ENCODE results near the gene RALGPS1.

The RALGPS1 gene

DNA sequence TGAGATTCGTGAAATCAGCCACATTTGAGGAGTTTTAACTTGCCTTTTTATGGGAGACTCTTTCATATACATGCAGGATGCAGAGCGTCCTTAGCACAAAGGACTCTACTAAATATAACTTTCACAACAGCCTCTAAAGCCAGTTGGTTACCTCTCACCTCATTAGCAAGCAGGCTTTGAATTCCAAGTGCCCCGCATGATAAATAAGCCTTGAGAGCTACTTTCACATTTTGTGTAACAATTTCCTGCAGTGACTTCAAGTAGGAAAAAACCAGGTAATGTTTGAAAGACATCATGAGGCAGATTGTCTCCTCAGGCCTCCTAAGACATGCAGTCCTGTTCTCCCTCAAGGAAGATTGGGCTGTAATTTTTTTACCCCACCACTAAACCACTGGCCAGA, 50.5 kb downstream of the RALGPS1 start:
- Histone ChIP-seq H2AFZ (ENCODE audit: low read depth, low read length) (no peak overlapping the region), H3K4me2 (ENCODE audit: low read length) (no peak overlapping the region), H3K4me3 (ENCODE audit: low read length) (no peak overlapping the region), H3K27me3 (ENCODE audit: low read depth, low read length) (no peaks in the 10 kb centered on the region), H3K36me3 (replicated peaks; ENCODE audit: low read depth, low read length) (no peaks in the 10 kb centered on the region), H3K4me1 (ENCODE audit: low read length) (no peaks in the 10 kb centered on the region), H4K20me1 (ENCODE audit: insufficient read depth, low read length) (no peaks in the 10 kb centered on the region), H3K27ac (ENCODE audit: low read length) (no peak overlapping the region), H3K79me2 (ENCODE audit: low read length) (no peaks in the 10 kb centered on the region), H3K9me3 (ENCODE audit: insufficient read depth, low read length) (no peaks in the 10 kb centered on the region), H3K9ac (ENCODE audit: low read length) (no peak overlapping the region)
- TF ChIP-seq EZH2phosphoT487 (IDR thresholded peaks at IDR 0.05; ENCODE audit: low read depth) = no peak
- TF ChIP-seq, protein P1, sequence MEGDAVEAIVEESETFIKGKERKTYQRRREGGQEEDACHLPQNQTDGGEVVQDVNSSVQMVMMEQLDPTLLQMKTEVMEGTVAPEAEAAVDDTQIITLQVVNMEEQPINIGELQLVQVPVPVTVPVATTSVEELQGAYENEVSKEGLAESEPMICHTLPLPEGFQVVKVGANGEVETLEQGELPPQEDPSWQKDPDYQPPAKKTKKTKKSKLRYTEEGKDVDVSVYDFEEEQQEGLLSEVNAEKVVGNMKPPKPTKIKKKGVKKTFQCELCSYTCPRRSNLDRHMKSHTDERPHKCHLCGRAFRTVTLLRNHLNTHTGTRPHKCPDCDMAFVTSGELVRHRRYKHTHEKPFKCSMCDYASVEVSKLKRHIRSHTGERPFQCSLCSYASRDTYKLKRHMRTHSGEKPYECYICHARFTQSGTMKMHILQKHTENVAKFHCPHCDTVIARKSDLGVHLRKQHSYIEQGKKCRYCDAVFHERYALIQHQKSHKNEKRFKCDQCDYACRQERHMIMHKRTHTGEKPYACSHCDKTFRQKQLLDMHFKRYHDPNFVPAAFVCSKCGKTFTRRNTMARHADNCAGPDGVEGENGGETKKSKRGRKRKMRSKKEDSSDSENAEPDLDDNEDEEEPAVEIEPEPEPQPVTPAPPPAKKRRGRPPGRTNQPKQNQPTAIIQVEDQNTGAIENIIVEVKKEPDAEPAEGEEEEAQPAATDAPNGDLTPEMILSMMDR (IDR thresholded peaks at IDR 0.05; ENCODE audit: low read depth, low read length) = no peak

DNA sequence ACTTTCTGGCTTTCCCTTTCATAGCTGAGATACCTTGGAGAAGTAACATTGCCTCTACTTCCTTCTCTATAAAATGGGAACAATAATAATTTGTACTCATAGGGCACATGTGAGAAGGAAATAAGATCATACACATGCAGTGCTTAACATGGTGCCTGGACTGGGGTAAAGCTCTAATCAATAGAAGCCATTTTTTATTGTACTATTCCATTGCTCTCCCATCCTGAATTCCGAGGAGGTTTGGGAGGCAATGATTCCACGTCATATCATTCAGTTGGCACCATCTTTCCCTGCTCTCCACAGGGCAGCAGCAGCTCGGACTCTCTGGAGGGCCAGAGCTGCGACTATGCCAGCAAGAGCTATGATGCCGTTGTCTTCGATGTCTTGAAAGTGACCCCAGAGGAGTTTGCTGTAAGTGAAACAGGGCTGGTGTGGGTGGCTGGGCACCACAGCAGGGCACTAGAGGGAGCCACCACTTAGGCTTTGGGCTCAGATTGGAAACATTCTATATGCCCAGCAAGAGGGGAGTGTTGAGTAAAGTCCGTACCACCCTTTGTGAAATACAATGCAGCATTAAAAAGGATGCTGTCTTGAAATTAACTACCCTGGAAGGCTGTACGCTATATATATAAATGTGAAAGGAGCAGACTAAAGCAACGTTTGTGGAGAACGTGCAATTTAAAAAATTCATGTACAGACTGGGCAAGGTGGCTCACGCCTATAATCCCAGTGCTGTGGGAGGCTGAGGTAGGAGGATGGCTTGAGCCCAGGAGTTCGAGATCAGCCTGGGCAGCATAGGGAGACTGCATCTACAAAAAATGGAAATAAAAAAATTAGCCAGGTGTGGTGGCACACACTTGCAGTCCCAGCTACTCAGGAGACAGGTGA, 51.2 kb downstream of the RALGPS1 start:
- no peaks in the 10 kb centered on the region for H3K9me3 ChIP-seq (ENCODE audit: insufficient read depth, low read length)
- H3K27ac ChIP-seq (ENCODE audit: low read length) = no peak overlapping the region
- peak overlapping the region; percentile 20; the same call in 1 of the 2 replicates for H3K4me2 ChIP-seq (ENCODE audit: low read length)
- H3K27me3 ChIP-seq (ENCODE audit: low read depth, low read length) = no peaks in the 10 kb centered on the region
- no peak overlapping the region for H3K4me3 ChIP-seq (ENCODE audit: low read length)
- no peaks in the 10 kb centered on the region for H3K4me1 ChIP-seq (ENCODE audit: low read length)
- no peak overlapping the region; the same call in 1 of the 2 replicates for H2AFZ ChIP-seq (ENCODE audit: low read depth, low read length)
- H4K20me1 ChIP-seq (ENCODE audit: insufficient read depth, low read length) = no peaks in the 10 kb centered on the region
- H3K79me2 ChIP-seq (ENCODE audit: low read length) = no peaks in the 10 kb centered on the region
- H3K36me3 ChIP-seq (replicated peaks; ENCODE audit: low read depth, low read length) = no peaks in the 10 kb centered on the region
- TF ChIP-seq, protein P1 (IDR thresholded peaks at IDR 0.05; ENCODE audit: low read depth, low read length) = peak; percentile 91
- no peak for TF ChIP-seq EZH2phosphoT487 (IDR thresholded peaks at IDR 0.05; ENCODE audit: low read depth)
- H3K9ac ChIP-seq (ENCODE audit: low read length) = no peak overlapping the region

DNA sequence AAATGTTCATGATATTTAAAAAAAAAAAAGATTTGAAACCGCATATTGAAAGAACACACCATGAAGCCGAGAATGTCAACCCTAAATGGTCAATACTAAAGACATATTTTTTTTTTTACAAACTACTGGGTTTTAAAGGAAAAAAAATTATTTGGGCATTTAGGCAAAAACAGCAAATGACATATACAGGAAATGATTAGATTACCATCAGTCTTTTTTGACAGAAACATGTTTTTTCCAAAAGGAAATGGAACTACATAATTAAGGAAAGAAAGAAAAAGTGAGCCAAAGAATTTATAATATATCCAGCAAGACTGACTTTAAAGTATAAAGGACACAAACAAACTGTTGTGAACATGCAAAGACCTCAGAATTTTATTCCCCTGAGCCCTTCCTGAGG, 56.7 kb downstream of the RALGPS1 start:
- Histone ChIP-seq H3K4me1 (ENCODE audit: low read length) (no peaks in the 10 kb centered on the region), H3K4me3 (ENCODE audit: low read length) (no peak overlapping the region), H3K36me3 (replicated peaks; ENCODE audit: low read depth, low read length) (no peaks in the 10 kb centered on the region), H2AFZ (ENCODE audit: low read depth, low read length) (no peak overlapping the region), H4K20me1 (ENCODE audit: insufficient read depth, low read length) (no peaks in the 10 kb centered on the region), H3K27ac (ENCODE audit: low read length) (no peak overlapping the region), H3K4me2 (ENCODE audit: low read length) (no peak overlapping the region), H3K9ac (ENCODE audit: low read length) (no peak overlapping the region), H3K79me2 (ENCODE audit: low read length) (no peaks in the 10 kb centered on the region), H3K27me3 (ENCODE audit: low read depth, low read length) (peaks cover 7% of the 10 kb centered on the region), H3K9me3 (ENCODE audit: insufficient read depth, low read length) (no peaks in the 10 kb centered on the region)
- TF ChIP-seq EZH2phosphoT487 (IDR thresholded peaks at IDR 0.05; ENCODE audit: low read depth) = no peak
- TF ChIP-seq, protein P1 (IDR thresholded peaks at IDR 0.05; ENCODE audit: low read depth, low read length) = no peak

DNA sequence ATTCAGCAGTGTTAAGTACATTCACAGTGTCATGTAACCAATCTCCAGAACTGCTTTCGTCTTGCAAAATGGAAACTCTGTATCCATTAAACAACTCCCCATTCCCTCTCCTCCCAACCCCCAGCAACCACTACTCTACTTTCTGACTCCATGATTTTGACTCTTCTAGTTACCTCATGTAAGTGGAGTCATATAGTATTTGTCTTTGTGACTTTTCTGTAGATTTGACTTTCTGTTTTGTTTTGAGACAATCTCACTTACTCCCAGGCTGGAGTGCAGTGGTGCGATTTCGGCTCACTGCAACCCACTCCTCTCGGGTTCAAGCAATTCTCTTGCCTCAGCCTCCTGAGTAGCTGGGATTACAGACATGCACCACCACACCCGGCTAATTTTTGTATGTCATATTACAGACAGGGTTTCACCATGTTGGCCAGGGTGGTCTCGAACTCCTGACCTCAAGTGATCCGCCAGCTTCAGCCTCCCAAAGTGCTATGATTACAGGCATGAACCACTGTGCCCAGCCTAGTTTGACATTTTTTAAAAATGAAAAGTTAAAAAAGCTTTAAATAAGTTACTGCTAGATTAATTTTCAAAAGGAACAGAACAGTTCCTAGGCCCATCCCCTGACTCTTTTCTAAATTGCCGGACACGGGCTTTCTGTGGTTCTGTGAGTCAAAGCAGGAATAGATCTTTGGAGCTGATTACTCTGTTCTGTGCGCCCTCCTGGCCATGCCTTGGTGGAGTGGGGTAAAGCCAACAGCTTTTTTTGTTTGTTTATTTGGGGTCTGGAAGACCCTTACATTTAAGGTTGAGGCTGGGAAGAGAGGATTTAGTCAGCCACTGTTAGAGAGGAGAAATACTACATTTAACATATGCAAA, 59.3 kb downstream of the RALGPS1 start:
- Histone ChIP-seq H4K20me1 (ENCODE audit: insufficient read depth, low read length) (no peaks in the 10 kb centered on the region), H3K27me3 (ENCODE audit: low read depth, low read length) (peaks cover 7% of the 10 kb centered on the region), H3K36me3 (replicated peaks; ENCODE audit: low read depth, low read length) (no peaks in the 10 kb centered on the region), H3K27ac (ENCODE audit: low read length) (no peak overlapping the region), H3K9ac (ENCODE audit: low read length) (no peak overlapping the region), H3K4me1 (ENCODE audit: low read length) (no peaks in the 10 kb centered on the region), H3K4me2 (ENCODE audit: low read length) (no peak overlapping the region), H3K79me2 (ENCODE audit: low read length) (no peaks in the 10 kb centered on the region), H3K4me3 (ENCODE audit: low read length) (no peak overlapping the region), H3K9me3 (ENCODE audit: insufficient read depth, low read length) (no peaks in the 10 kb centered on the region), H2AFZ (ENCODE audit: low read depth, low read length) (no peak overlapping the region)
- TF ChIP-seq EZH2phosphoT487 (IDR thresholded peaks at IDR 0.05; ENCODE audit: low read depth) = no peak
- TF ChIP-seq, protein P1 (IDR thresholded peaks at IDR 0.05; ENCODE audit: low read depth, low read length) = no peak

Data from OCI-LY3 (cell line).